ENCODE data around the gene COL15A1.

COL15A1 gene

GRCh38 chr9:99071313-99072039 is 127.8 kb downstream of the COL15A1 start:
- Histone ChIP-seq H3K4me1 (ENCODE audit: control insufficient read depth, insufficient read depth, low read length) (peaks cover 2% of the 10 kb centered on the region), H3K4me3 (ENCODE audit: low read length) (no peak overlapping the region), H3K27me3 (ENCODE audit: control insufficient read depth, insufficient read depth, low read length) (no peaks in the 10 kb centered on the region), H3K9ac (ENCODE audit: low read length) (no peak overlapping the region), H3K27ac (ENCODE audit: low read depth, low read length) (no peak overlapping the region), H3K36me3 (ENCODE audit: control insufficient read depth, insufficient read depth, low read length) (peaks cover 6% of the 10 kb centered on the region)

DNA sequence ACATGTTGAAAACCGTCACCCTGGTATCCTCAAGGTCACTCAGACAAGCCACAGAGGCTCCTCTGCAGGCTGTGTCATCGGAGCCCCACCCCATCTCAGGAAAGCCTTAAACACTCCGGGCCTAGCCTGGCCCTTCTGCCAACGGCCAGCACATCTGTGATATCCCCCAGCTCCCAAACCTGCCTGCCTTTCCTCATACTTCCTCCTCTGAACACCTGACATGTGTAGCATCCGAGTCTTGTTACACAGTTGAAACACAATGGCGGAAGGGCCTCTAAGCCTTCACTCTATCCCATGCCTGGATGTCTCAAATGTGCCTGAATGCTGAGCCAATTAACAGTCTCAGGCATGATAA is 128.3 kb downstream of the COL15A1 start:
- H3K4me1 ChIP-seq (ENCODE audit: control insufficient read depth, insufficient read depth, low read length), result peaks cover 2% of the 10 kb centered on the region
- H3K4me3 ChIP-seq (ENCODE audit: low read length), result no peak overlapping the region
- H3K36me3 ChIP-seq (ENCODE audit: control insufficient read depth, insufficient read depth, low read length), result peaks cover 4% of the 10 kb centered on the region
- no peaks in the 10 kb centered on the region for H3K27me3 ChIP-seq (ENCODE audit: control insufficient read depth, insufficient read depth, low read length)
- H3K27ac ChIP-seq (ENCODE audit: low read depth, low read length), result no peak overlapping the region
- no peak overlapping the region for H3K9ac ChIP-seq (ENCODE audit: low read length)

DNA sequence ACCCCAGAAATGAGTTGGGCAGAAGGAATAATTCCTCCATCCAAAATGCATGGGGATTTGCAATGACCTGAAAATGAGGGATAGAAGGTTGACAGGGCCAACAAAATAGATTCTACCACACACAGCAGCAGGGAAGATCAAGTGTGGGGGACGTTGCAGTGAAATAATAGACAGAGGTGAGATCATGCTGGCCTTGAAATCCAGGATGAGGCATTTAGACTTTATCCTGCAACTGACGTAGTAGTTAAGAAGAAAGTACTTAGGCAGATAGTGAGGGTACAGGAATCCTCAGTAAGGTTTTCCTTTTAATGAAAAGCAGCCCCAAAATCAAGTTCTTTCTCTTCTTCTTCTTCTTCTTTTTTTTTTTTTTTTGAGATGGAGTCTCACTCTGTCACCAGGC is 129.6 kb downstream of the COL15A1 start:
- Histone ChIP-seq H3K27ac (ENCODE audit: low read depth, low read length) (no peak overlapping the region), H3K4me1 (ENCODE audit: control insufficient read depth, insufficient read depth, low read length) (peaks cover 2% of the 10 kb centered on the region), H3K36me3 (ENCODE audit: control insufficient read depth, insufficient read depth, low read length) (no peaks in the 10 kb centered on the region)

GRCh38 chr9:99073985-99074901 is 130.5 kb downstream of the COL15A1 start:
- Histone ChIP-seq H3K9ac (ENCODE audit: low read length) (no peak overlapping the region), H3K4me3 (ENCODE audit: low read length) (no peak overlapping the region), H3K36me3 (ENCODE audit: control insufficient read depth, insufficient read depth, low read length) (no peaks in the 10 kb centered on the region), H3K27me3 (ENCODE audit: control insufficient read depth, insufficient read depth, low read length) (no peaks in the 10 kb centered on the region), H3K4me1 (ENCODE audit: control insufficient read depth, insufficient read depth, low read length) (peaks cover 2% of the 10 kb centered on the region), H3K27ac (ENCODE audit: low read depth, low read length) (no peak overlapping the region)

More for the DNA sequence above, 129.6 kb downstream of the COL15A1 start:
- no peak overlapping the region for H3K4me3 ChIP-seq (ENCODE audit: low read length)
- no peak overlapping the region for H3K9ac ChIP-seq (ENCODE audit: low read length)
- H3K27me3 ChIP-seq (ENCODE audit: control insufficient read depth, insufficient read depth, low read length), result no peaks in the 10 kb centered on the region

GRCh38 chr9:99074902-99075245 is 131.2 kb downstream of the COL15A1 start:
- Histone ChIP-seq H3K27ac (ENCODE audit: low read depth, low read length) (no peak overlapping the region), H3K4me1 (ENCODE audit: control insufficient read depth, insufficient read depth, low read length) (peaks cover 2% of the 10 kb centered on the region), H3K4me3 (ENCODE audit: low read length) (no peak overlapping the region), H3K9ac (ENCODE audit: low read length) (no peak overlapping the region), H3K36me3 (ENCODE audit: control insufficient read depth, insufficient read depth, low read length) (no peaks in the 10 kb centered on the region), H3K27me3 (ENCODE audit: control insufficient read depth, insufficient read depth, low read length) (no peaks in the 10 kb centered on the region)

DNA sequence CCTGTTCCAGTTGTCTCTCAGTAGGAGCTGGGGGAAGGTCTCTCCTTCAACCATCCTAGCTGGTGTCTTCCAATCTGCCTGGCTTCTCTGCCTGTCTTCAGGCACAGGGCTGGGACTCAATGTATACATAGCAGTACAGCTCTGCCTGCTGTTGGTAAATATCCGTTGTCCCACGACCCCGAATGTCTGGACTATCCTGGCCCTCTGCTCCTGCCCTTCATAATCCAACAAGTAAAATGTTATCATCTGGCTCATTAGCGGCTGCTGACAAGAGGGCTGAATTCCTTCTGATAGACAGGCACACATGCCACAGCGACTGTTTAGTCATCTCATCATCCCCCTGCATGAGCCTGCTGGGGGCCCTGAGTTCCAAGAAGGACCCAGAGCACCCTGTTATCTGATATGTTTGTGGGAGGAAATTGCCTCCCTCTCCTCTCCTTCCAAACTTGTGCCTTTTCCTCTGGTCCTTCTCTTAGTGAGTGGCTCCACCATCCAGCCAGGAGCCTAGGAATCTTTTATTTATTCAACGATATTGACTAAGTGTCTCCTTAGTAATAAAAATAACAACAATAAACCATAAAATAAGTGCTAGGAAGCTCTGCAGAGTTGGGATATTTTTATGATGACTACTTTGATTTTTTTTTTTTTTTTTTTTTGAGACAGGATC is 131.7 kb downstream of the COL15A1 start:
- Histone ChIP-seq H3K27me3 (ENCODE audit: control insufficient read depth, insufficient read depth, low read length) (no peaks in the 10 kb centered on the region), H3K9ac (ENCODE audit: low read length) (no peak overlapping the region), H3K27ac (ENCODE audit: low read depth, low read length) (no peak overlapping the region), H3K36me3 (ENCODE audit: control insufficient read depth, insufficient read depth, low read length) (no peaks in the 10 kb centered on the region), H3K4me3 (ENCODE audit: low read length) (no peak overlapping the region), H3K4me1 (ENCODE audit: control insufficient read depth, insufficient read depth, low read length) (peaks cover 2% of the 10 kb centered on the region)

DNA sequence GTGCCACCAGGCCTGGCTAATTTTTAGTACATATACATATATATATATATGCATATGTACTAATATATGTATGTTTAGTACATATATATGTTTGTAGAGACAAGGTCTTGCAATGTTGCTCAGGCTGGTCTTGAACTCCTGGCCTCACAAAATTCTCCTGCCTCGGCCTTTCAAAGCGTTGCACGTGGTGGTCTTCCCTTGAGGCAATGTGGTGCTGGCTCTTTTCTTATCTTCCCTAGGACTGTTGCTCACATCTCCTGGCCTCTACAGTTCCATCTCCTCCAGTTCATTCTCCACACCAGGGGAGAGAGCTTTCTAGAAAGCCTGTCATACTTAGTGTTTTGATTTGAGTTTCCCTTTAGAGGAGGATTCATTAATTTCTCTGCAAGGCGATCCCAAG is 132.3 kb downstream of the COL15A1 start:
- Histone ChIP-seq H3K4me1 (ENCODE audit: control insufficient read depth, insufficient read depth, low read length) (peaks cover 2% of the 10 kb centered on the region), H3K36me3 (ENCODE audit: control insufficient read depth, insufficient read depth, low read length) (no peaks in the 10 kb centered on the region), H3K27ac (ENCODE audit: low read depth, low read length) (no peak overlapping the region), H3K27me3 (ENCODE audit: control insufficient read depth, insufficient read depth, low read length) (no peaks in the 10 kb centered on the region), H3K9ac (ENCODE audit: low read length) (no peak overlapping the region), H3K4me3 (ENCODE audit: low read length) (no peak overlapping the region)

- no peak overlapping the region for H3K9ac ChIP-seq (ENCODE audit: low read length)
- peaks cover 2% of the 10 kb centered on the region for H3K4me1 ChIP-seq (ENCODE audit: control insufficient read depth, insufficient read depth, low read length)
- H3K27ac ChIP-seq (ENCODE audit: low read depth, low read length), result no peak overlapping the region
- no peaks in the 10 kb centered on the region for H3K27me3 ChIP-seq (ENCODE audit: control insufficient read depth, insufficient read depth, low read length)
- H3K4me3 ChIP-seq (ENCODE audit: low read length), result no peak overlapping the region
- H3K36me3 ChIP-seq (ENCODE audit: control insufficient read depth, insufficient read depth, low read length), result no peaks in the 10 kb centered on the region
These were observed 132.9 kb downstream of the COL15A1 start for GRCh38 chr9:99076483-99077171.

DNA sequence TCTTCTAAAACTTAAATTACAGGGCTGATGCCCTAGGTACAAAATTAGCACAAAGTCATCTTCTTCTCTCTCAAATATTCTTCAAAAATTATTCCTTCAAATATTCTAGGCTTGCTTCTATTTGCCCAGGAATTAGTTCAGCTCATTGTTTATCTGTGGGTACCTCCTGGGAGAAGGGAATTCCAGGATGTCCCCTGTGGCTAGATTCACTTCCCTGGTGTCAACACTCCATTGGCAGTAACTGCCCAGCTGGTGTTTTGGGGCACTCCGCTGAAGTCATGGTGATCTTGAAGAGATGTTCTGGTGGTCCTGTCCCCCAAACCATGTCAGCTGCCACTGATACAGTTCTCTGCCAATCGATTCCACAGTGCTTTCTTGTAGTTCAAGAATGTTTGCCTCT is 135.0 kb downstream of the COL15A1 start:
- Histone ChIP-seq H3K9ac (ENCODE audit: low read length) (no peak overlapping the region), H3K4me1 (ENCODE audit: control insufficient read depth, insufficient read depth, low read length) (peaks cover 2% of the 10 kb centered on the region), H3K27me3 (ENCODE audit: control insufficient read depth, insufficient read depth, low read length) (no peaks in the 10 kb centered on the region), H3K4me3 (ENCODE audit: low read length) (no peak overlapping the region), H3K36me3 (ENCODE audit: control insufficient read depth, insufficient read depth, low read length) (no peaks in the 10 kb centered on the region), H3K27ac (ENCODE audit: low read depth, low read length) (no peak overlapping the region)

GRCh38 chr9:99079542-99079941 is 135.8 kb downstream of the COL15A1 start:
- Histone ChIP-seq H3K4me1 (ENCODE audit: control insufficient read depth, insufficient read depth, low read length) (peaks cover 2% of the 10 kb centered on the region), H3K4me3 (ENCODE audit: low read length) (no peak overlapping the region), H3K9ac (ENCODE audit: low read length) (no peak overlapping the region), H3K27me3 (ENCODE audit: control insufficient read depth, insufficient read depth, low read length) (no peaks in the 10 kb centered on the region), H3K27ac (ENCODE audit: low read depth, low read length) (no peak overlapping the region), H3K36me3 (ENCODE audit: control insufficient read depth, insufficient read depth, low read length) (no peaks in the 10 kb centered on the region)

GRCh38 chr9:99083051-99083450 is 139.3 kb downstream of the COL15A1 start:
- H3K27me3 ChIP-seq (ENCODE audit: control insufficient read depth, insufficient read depth, low read length), result no peaks in the 10 kb centered on the region
- no peak overlapping the region for H3K9ac ChIP-seq (ENCODE audit: low read length)
- H3K27ac ChIP-seq (ENCODE audit: low read depth, low read length), result no peak overlapping the region
- H3K4me3 ChIP-seq (ENCODE audit: low read length), result no peak overlapping the region
- H3K36me3 ChIP-seq (ENCODE audit: control insufficient read depth, insufficient read depth, low read length), result no peaks in the 10 kb centered on the region
- H3K4me1 ChIP-seq (ENCODE audit: control insufficient read depth, insufficient read depth, low read length), result no peaks in the 10 kb centered on the region

Data from rectal smooth muscle tissue (tissue), 1 donor.